Thyroid gland (tissue), 4 donors: Measurements from ENCODE around the gene TYK2. TPM values are rescaled to one million over a fixed set of nuclear protein-coding genes. Genes with fewer than 3 reads are reported as not detected.
"Not testable (repeated sequence)": the region's sequence is repeated elsewhere in the genome, so short reads cannot be mapped to it uniquely, and the experiment has no call there.

Experiments used
- DNase-seq, 2 donors: peaks; one replicate each; pipeline ENCODE4 v3.0.0-alpha.2; 2019
- H3K27ac ChIP-seq, 3 donors: fragments of 200-600 bp; sonication (generic); 1 replicate in 2 of 3; 2 replicates in 1 of 3; pipeline ENCODE4 v1.5.1; 2016 to 2019; ENCODE audit warnings: mild to moderate bottlenecking in 1 of 3, moderate library complexity in 1 of 3
- H3K27me3 ChIP-seq: fragments of 200-600 bp; sonication (generic); one replicate; pipeline ENCODE4 v1.5.1; 2019
- H3K36me3 ChIP-seq, 2 donors: fragments of 200-600 bp; sonication (generic); one replicate each; pipeline ENCODE4 v1.5.1; 2016 to 2019
- H3K4me1 ChIP-seq, 2 donors: fragments of 200-600 bp; sonication (generic); one replicate each; pipeline ENCODE4 v1.5.1; 2017 to 2019
- H3K4me3 ChIP-seq, 3 donors: fragments of 200-600 bp; sonication (generic); replicated peaks in 1 of 3; 1 replicate in 2 of 3; 2 replicates in 1 of 3; pipeline ENCODE4 v1.5.1; 2016; ENCODE audit warnings: mild to moderate bottlenecking in 1 of 3
- H3K9me3 ChIP-seq: fragments of 200-600 bp; sonication (generic); one replicate; pipeline ENCODE4 v1.5.1; 2017
- CTCF ChIP-seq, 6 experiments: fragments of 200-600 bp in 3 of 6; fragments of 450-650 bp in 3 of 6; sonication (generic) in 3 of 6; IDR thresholded peaks; one replicate each; pipeline ENCODE4 v1.5.1; 2016 to 2019; ENCODE audit warnings: antibody characterized with exemption in 6 of 6, mild to moderate bottlenecking in 2 of 6, inconsistent platforms in 1 of 6, moderate library complexity in 1 of 6
- POLR2A ChIP-seq, 2 donors: fragments of 450-650 bp; IDR thresholded peaks; one replicate each; pipeline ENCODE4 v1.6.1; 2017; ENCODE audit warnings: antibody characterized with exemption in 2 of 2, mild to moderate bottlenecking in 2 of 2, moderate library complexity in 1 of 2
- WGBS, 2 donors: methylation state at CpG; one replicate each; pipeline ENCODE4 v1.1.5; 2017; 5-methylcytosine and 5-hydroxymethylcytosine counted together
- intact Hi-C: fragments of 100-400 bp; cut with DNase I; formaldehyde crosslinking; loops from one replicate; pipeline ENCODE4 v1.15.1; 2023
- total RNA-seq, 4 donors: library from RNA; depleted of rRNA; stranded (reverse); fragments of >200 nt; gene quantifications; one replicate each; pipeline ENCODE4 v1.2.3, GENCODE V29; 2016

Gene TYK2
- total RNA-seq, 4 donors from 2014 or later = 59.1 to 127 (median 70.3) TPM

GRCh38 chr19:10390652-10391286 is 10.4 kb upstream of the TYK2 start:
- DNase-seq = peak; percentile 71 to 72
- TF ChIP-seq POLR2A (IDR thresholded peaks at IDR 0.05) (no peak), CTCF (IDR thresholded peaks at IDR 0.05) (peak; percentile 48 to 84 (median 70))
- 44 to 51% methylated on average over 7 to 9 of the region's 9 CpGs for WGBS, 2 donors
- Histone ChIP-seq H3K27ac (no peak overlapping the region), H3K27me3 (no peaks in the 10 kb centered on the region), H3K36me3 (peaks cover 37 to 41% of the 10 kb centered on the region in 2 donors), H3K4me3 (no peak overlapping the region), H3K4me1 (peaks cover 4 to 5% of the 10 kb centered on the region in 2 donors), H3K9me3 (no peaks in the 10 kb centered on the region)
- intact Hi-C loops = loop anchor here (10.0 kb wide), 1 partner anchor 456 kb away; the partner anchor contains the start of gene OLFM2

- intact Hi-C loops = loop anchor here (2.0 to 10.0 kb wide), 3 partner anchors 121 to 455 kb away; partner anchors contain the start of genes ANGPTL6, OLFM2 and PPAN
- no peak overlapping the region for H3K27ac ChIP-seq
- peaks cover 30 to 32% of the 10 kb centered on the region in 2 donors for H3K36me3 ChIP-seq
- no peaks in the 10 kb centered on the region for H3K9me3 ChIP-seq
- TF ChIP-seq POLR2A (IDR thresholded peaks at IDR 0.05) (no peak), CTCF (IDR thresholded peaks at IDR 0.05) (no peak)
- H3K4me1 ChIP-seq = peaks cover 4 to 5% of the 10 kb centered on the region in 2 donors
- H3K4me3 ChIP-seq = no peak overlapping the region
- WGBS, 2 donors = 47 to 52% methylated on average over 3 to 12 of the region's 12 CpGs
- H3K27me3 ChIP-seq = no peaks in the 10 kb centered on the region
- no peak for DNase-seq
Observed at GRCh38 chr19:10389863-10390262, 9.5 kb upstream of the TYK2 start.

- 0% methylated on average over 3 of the region's 3 CpGs for WGBS, 2 donors
- H3K4me3 ChIP-seq = no peak overlapping the region
- DNase-seq = peak; percentile 89 to 93
- H3K27ac ChIP-seq = no peak overlapping the region
- H3K9me3 ChIP-seq = no peaks in the 10 kb centered on the region
- intact Hi-C loops = loop anchor here (2.0 to 10.0 kb wide), 2 partner anchors 120 to 284 kb away; partner anchors contain the start of genes ANGPTL6 and PPAN
- peaks cover 4 to 5% of the 10 kb centered on the region in 2 donors for H3K4me1 ChIP-seq
- H3K36me3 ChIP-seq = peaks cover 25 to 26% of the 10 kb centered on the region in 2 donors
- H3K27me3 ChIP-seq = no peaks in the 10 kb centered on the region
- TF ChIP-seq POLR2A (IDR thresholded peaks at IDR 0.05) (no peak), CTCF (IDR thresholded peaks at IDR 0.05) (peak; percentile 80 to 96 (median 90))
Observed at GRCh38 chr19:10388957-10389356, 8.6 kb upstream of the TYK2 start.

- Histone ChIP-seq H3K27me3 (no peaks in the 10 kb centered on the region), H3K4me3 (no peak overlapping the region), H3K36me3 (no peaks in the 10 kb centered on the region), H3K4me1 (peaks cover 13 to 16% of the 10 kb centered on the region in 2 donors), H3K27ac (no peak overlapping the region), H3K9me3 (no peaks in the 10 kb centered on the region)
- DNase-seq = no peak
- no peak for TF ChIP-seq POLR2A (IDR thresholded peaks at IDR 0.05)
- TF ChIP-seq CTCF (IDR thresholded peaks at IDR 0.05) = no peak
- WGBS, 2 donors = 82 to 86% methylated on average over 8 to 9 of the region's 9 CpGs
- intact Hi-C loops = loop anchor here (10.0 kb wide), 1 partner anchor 280 kb away; the partner anchor contains the start of genes ANGPTL6 and PPAN
Observed at GRCh38 chr19:10384580-10384979, 4.2 kb upstream of the TYK2 start.

GRCh38 chr19:10383223-10383499 is 2.8 kb upstream of the TYK2 start:
- H3K36me3 ChIP-seq, H3K4me3 ChIP-seq, H3K27ac ChIP-seq, DNase-seq, H3K9me3 ChIP-seq, H3K27me3 ChIP-seq: not testable (repeated sequence)
- intact Hi-C loops = loop anchor here (10.0 kb wide), 1 partner anchor 278 kb away; the partner anchor contains the start of genes ANGPTL6 and PPAN
- peaks cover 12 to 14% of the 10 kb centered on the region in 2 donors for H3K4me1 ChIP-seq
- 71 to 72% methylated on average over 8 of the region's 8 CpGs for WGBS, 2 donors
